NCI-H2196 (cell line): ENCODE measurements around the gene AKR7A3.
A peak's percentile ranks its signal among the peaks of the same experiment; 100 is the strongest.
"Not testable (repeated sequence)": the region's sequence is repeated elsewhere in the genome, so short reads cannot be mapped to it uniquely, and the experiment has no call there.

ENCODE experiments used
- DNase-seq: peaks from one replicate; lab custom pipeline; 2025; ENCODE audit not compliant: unreplicated experiment; lab: John Stamatoyannopoulos, UW

The AKR7A3 gene

DNA sequence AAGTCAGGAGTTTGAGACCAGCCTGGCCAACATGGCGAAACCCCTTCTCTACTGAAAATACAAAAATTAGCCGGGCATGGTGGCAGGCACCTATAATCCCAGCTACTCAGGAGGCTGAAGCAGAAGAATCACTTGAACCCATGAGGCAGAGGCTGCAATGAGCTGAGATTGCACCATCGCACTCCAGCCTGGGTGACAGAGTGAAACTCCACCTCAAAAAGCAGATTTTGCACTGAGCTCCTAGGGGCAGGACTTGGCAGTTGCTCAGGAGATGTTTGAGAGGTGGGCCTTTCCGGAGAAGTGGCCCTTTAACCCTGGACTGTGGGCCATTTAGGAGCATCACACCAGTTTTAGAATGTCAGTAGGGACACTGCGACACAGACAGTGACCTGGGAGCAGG lies 32.3 kb downstream of the AKR7A3 start:
- DNase-seq = not testable (repeated sequence)

DNA sequence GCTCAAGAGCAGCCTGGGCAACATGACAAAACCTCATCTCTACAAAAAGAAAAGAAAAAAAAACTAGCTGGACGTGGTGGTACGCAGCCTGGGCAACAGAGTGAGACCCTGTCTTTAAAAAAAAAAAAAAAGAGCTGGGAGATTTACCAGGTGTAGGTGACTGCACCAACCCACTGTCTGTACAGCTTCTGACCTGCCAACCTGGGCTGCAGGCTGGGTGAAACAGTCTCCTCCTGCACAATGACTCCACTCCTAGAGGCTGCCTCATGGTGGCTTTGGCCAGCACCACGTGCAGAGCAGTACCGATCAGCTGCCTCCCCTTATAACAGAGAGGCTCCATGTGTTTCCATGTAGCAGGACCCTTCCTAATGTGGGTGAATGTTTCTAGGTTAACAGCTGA lies 33.3 kb downstream of the AKR7A3 start:
- DNase-seq = no peak

DNA sequence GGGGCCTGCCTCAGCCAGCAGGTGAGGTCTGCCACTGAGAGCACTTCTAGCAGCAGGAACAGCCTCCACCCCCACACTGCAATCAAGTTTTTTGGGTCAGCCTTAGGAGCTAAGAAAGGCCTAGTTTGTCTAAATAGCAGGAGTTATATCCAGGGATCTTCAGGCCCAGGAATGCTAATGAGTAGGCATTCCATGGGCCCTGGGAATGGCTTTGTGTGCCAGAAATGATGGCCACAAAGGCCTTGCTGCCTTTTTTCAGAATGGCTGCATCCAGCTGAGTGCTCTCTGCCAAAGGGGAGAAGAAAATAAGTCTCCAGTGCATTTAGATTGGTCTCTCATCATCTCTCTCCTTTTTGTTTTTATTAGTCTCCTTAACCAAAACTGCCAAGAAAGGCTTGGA lies 34.2 kb downstream of the AKR7A3 start:
- DNase-seq = no peak

DNA sequence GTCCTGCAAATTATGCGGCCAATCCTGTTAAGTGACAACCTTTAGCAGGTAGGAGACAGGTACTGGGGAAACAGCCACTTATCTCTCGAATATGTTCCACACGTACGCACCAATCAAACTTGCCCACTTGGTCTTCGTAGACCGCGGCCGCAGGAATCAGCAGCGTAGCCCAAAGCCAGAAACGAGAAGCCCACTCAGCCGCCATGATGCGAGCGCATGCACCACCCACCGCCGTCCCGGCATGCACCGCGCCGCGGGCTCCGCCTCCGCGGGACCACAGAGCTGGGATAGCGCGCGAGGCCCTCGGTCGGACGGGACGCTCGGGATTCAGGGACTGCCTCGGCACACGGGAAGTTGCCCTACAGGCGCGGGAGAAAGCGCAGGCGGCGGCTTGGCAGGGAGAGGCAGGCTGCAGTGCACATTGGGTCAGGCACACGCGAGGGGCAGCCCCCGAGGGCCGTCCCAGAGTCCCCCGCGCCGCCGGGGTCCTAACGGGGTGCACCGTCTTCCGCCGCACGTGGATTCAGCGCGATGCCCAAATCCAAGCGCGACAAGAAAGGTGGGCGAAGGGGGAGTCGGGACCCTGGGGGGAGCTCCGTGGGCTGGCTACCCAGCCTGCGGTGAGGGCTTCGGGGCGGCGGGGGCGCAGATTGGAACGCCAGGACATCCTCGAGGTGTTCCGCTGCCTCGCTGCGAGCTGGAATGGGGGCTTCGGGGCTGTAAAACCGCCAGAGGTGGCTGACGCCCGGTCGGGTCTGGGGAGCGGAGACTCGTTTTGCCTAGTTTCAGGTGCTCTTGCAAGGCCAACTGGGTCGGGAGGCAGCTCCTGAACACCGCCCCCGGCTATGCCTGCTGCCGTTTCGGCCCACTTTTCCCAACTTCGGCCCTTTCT lies 37.0 kb downstream of the AKR7A3 start, which contains the start of the genes EMC1 and MRTO4:
TSS of gene EMC1 (minus strand) at position 220 of the 892 bp plus-strand sequence. CDS start at position 205, 15 bp downstream.
TSS of gene MRTO4 (plus strand) at position 501 of the 892 bp plus-strand sequence. CDS start at position 532, 31 bp downstream.
- peak; percentile 85 for DNase-seq

DNA sequence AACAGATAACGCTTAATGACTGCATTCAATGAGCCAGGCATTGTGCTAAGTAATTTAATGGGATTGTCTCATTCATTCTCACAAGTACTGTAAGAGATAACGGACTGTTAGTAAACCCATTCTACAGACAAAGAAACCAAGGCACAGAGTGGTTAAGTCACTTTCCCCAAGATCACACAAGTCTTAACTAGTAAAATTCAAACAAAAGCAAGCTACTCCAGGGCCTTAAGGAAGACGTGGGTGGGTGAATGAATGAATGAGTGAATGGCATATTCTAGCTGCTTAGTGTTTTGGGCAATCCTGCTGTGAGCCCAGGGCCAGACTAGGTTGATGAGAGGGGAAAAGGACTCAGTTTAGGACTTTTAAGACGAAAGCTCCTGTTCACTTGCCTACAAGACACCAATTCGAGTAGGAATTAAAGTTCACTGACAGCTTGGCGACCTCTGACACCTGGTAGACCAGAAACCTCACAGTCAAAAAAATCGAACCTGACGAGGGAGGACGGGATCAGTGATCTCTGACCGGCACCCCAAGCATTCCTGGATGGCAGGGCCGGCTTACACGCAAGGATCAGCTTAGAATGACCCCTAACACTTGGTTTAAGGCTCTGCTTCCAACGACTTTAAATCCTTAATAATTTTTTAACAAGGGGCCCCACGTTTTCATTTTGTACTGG lies 37.8 kb downstream of the AKR7A3 start:
- DNase-seq = no peak

DNA sequence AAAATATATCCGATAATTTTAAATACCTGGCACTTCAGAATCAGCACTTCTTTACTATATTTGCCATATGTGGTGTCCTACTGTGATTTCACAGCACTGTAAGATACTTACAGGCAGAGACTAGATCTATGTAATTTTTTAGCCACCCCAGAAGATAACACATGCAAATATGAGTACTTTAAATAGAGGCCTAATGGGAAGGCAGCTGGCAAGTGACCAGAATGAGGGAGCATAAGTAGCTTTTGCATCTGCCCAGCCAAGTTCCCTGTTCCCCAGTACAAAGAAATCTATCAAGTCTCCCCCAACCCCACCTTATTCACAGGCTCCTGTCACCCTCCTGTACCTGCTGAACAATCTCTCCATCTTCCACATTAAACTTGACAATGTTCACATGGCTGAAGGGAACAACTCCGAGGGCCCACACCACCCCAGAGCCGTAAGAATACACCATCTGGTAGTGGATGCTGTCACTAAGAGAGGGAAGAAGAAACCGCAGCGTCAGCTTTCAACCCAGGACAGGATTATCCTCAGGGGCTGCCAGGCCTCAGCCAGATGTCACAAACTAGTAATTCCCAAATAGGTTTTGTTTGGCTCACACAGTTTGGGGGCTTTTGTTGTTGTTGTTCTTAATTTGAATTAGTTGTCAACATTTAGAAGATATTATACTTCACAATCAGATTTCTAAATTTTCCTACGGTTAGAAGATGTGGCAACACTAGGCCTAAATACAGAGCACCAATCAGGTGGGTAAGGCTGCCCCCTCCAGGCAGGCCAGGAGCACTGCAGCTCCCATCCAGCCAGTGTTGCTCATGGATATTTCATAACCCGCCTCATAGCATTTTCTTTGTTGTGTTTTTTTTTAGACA lies 47.7 kb downstream of the AKR7A3 start:
- DNase-seq = peak; percentile 77

DNA sequence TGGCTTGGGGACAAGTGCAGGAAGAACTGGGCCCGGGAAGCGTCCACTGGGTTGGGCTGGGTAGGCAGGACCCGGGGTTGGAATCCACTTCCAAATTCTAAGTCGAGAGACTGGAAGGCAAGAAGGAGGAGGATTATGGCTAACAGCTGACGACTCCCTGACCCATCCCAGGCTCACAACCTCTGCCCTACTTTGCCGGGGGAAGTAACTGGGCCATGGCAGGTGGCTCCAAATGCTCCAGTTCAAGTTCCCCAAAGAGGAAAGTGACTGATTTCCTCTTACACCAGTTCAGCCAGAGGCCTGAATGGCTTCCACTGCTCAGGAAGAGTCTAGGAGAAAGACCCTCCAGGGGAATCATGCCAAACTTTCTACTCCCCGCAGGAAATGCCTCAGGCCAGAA lies 48.7 kb downstream of the AKR7A3 start:
- no peak for DNase-seq

DNA sequence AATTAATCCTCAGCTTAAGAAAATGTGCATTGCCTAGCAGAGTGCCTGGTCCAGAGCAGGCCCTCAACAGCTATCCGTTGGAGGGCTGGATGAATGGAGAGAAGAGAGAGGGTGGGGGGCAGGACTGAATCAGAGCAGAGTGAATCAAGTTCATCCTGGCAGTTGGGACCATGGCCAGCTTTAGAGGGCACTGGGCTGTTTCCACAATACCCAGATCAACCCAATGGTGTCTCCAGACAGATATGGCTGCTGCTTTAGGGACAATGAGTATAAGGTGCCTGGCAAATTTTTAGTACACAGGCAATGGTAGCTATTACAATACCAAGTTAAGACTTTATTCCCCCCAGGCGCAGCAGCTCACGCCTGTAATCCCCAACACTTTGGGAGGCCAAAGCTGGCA lies 54.3 kb downstream of the AKR7A3 start:
- DNase-seq = no peak
